HG02763 (cell line): Measurements from ENCODE around the gene SENP8.

Experiments
- ATAC-seq: cut with Tn5 transposase; IDR thresholded peaks from one replicate; pipeline ENCODE4 v1.9.1; 2021; ENCODE audit warnings: mild to moderate bottlenecking, moderate library complexity; ENCODE audit not compliant: unreplicated experiment

Gene SENP8

DNA sequence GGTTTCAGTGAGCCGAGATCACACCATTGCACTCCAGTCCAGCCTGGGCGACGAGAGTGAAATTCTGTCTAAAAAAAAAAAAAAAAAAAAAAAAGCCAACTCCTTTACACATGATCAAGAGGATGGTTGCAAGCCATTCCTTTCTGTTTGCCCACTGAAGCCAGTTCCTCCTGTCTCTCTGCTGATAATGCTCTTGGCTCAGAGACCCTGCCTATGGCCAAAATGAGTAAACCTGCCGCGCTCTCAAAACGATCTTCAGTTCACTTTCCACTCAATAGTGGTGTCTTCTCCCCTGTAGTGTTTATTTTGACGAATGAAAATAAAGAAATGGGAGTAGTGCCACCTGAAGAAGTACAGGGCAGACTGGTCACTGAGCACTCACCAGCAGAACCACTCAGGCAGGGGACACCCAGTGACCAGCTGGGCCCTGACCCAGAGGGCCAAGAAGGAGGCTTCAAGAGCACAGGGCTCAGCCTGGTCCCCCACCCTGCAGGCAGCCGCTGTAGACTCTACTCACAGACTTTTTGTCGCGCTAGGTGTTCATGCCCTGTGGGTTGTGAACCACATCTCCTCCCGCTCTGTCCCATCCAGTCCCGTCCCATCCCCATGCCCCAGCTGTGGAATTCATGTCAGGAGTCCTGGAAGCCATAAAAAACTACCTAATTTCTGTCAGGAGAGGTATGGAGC is 55.8 kb downstream of the SENP8 start:
- no peak for ATAC-seq

DNA sequence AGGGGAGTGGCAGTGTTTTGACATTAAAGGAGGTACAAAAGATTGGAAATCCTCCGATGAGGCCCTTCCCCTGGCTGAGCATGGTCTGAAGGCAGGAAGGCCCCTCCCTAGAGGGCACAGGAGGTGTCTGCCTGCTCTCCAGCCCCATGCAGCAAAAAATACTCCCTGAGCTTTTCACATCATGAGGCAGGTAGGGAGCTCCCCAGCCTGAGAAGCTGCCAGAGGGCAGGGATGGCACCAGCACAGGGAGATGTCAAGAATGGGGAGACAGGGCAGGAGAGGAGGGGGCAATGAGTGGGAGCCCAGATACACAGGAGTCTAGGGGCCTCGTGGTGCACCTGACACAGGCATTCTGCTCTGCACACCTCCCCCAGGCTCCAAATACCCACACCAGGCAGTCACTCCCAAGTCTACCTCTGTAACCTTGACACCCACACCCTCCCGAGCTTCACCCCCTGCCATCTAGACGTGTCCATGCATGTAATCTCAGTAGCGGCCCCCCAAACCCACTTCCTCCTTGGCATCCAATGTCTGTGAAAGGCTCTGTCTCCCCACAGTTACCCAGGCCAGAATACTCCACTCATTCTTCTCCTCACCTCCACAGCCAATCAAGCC is 56.5 kb downstream of the SENP8 start:
- ATAC-seq = no peak

DNA sequence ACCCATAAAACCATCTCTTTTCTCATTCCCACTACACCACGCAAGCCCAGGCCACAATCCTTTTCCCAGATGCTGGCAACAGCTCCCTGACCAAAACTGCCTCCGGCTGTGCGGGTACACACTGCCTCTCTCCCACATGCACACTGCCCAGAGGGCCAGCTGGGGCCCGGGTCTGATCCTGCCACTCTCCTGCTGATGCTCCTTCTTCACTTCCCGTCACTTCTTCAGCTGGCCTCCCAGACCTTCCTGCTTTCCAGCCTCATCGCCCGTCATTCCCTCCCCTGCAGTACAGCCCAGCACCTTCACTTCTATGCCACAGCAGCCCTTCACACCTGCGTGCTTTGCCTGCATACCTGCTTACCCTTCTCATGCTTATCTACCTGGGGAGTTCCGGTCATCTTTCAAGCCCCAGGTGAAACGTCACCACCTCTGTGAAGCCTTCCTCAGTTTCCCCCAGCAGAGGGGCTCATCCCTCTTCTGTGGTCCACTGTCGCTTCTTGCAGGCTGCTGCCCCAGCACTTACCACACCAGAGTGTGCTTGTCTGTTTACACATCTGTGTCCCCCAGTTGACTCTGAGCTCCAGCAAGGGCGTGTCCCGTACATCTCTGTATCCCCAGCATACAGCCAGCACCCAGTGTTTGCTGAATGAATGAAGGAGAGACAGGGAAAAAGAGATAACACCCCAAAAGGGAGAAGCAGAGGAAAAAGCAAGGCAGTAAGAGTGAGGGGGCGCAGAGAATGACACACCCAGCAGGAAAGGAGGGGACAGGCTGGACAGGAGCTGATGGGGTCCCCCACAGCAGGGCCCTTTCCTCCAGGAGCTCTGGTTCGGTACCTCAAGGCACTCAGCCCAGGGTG is 57.2 kb downstream of the SENP8 start:
- ATAC-seq = no peak

DNA sequence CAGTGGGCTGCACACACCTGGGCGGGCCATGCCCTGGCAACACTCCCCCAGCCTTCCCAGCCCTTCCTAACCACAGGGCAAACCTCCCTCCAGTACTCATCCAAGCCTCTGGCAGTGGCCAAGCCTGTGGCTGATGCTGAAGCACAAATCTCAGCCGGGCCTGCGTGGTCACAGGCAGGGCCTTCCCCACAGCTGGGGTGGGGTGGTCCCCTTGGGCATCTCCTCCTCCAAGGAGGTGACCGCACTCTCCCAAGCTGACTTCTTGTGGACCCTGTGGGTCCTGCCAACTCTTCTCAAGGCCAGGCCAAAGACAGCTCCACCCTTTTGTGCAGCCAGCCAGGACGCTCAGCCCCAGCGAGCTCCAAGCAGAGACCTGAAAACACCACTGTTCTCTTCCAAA is 58.0 kb downstream of the SENP8 start:
- no peak for ATAC-seq

DNA sequence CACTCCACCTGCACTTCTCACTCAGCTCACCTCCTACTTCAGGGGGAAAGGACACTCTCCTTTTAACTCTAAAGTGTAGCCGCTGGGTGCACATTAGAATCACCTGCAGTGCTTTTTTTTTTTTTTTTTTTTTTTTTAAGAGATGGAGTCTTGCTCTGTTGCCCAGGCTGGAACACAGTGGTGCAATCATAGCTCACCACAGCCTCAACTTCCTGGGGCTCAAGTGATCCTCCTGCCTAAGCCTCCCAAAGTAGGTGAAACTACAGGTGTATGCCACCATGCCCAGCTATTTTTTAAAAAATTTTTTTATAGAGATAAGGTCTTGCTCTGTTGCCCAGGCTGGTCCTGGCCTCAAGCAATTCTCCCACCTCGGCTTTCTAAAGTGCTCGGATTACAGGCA is 58.5 kb downstream of the SENP8 start:
- no peak for ATAC-seq

DNA sequence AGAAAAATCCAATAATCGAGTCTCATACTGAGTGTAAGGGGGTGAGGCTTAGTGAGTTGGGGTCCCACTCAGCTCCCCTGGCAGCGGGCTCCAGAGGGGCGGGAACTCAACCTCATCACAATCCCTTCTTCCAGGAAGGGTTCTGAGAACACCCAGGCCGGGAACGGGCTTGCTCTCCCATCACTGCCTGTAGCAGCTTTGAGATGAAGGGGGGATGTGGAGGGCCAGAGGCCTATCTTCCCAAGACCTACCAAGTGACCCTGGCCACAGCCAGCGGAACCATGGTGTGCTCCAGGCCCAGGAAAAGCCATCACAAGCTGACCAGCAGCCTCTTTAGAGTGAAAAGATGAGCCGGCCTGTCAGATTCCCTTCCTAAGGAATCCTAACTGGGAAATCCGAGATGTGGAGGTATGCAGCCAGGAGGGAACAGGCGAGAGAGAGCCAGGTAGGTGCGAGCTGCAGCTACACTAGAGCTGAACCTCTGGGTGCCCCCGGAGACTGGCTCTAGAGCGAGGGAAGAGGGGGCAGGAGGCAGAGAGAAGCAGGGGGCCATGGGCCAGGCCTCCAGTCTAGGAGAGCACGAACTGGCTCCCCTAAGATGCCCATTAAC is 60.9 kb downstream of the SENP8 start:
- no peak for ATAC-seq

DNA sequence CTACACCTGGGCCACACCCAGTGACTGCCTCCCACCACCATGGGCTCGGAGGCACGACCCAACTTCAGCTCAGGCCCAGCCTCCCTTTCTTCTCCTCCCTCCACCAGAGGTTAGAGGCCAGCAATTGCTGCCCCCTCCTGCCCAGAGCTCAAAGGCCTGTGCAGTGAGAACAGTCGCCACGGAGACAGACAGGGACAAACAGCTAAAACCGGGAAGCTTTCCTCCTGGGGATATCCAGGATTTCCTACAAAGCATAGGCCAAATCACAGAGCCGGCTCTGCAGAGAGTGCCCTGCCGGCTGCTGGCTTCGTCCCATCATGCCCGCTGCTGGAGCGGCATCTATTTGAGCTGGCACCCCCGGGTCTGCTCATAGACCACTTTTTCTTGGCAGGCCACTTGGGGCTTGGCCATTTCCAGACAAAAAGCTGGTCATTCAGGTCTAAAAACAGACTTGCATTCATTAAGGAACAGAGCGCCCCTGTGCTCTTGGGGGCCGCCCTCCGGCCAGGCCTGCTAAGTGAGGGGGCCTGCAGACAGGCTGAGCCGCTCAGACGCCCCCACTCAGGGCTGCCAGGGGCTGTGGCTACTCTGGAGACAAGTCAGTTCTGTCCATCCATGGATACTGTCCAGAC is 61.9 kb downstream of the SENP8 start:
- no peak for ATAC-seq

DNA sequence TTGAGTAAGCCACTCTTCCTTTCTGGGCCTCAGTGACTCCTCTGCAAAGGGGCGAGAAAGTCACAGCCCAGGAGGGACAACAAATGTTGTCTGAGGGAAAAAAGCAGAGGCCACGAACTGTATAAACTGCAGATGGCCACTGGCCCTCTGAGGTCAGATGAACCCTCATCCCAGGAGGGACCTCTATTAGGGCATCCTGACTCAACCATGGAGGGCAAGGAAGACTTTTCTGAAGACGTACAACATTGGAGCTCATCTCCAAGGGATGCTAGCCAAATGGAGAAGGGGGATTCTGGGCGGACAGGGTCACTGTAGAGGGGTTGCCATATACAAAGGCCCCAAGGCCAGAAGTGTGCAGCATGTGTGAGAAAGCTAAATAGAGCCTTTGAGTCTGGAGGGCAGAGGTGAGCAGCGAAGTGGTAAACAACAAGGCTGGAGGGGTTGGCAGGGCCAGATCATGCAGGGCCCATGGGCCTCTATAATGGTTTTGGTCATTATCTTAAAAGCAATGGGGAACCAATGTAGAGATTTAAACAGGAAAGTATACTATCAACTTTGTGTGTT is 62.6 kb downstream of the SENP8 start:
- no peak for ATAC-seq

DNA sequence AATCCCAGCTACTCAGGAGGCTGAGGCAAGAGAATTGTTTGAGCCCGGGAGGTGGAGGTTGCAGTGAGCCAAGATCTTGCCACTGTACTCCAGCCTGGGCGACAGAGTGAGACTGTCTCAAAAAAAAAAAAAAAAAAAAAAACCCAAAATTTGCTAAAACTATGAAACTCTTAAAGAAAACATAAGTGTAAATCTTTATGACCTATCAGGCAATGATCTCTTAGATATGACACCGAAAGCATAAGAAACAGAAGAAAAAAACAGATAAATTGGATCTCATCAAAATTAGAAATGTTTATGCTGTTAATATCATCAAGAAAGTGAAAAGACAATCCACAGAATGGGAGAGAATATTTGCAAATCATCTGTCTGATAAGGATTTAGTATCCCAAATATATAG is 64.0 kb downstream of the SENP8 start:
- no peak for ATAC-seq

DNA sequence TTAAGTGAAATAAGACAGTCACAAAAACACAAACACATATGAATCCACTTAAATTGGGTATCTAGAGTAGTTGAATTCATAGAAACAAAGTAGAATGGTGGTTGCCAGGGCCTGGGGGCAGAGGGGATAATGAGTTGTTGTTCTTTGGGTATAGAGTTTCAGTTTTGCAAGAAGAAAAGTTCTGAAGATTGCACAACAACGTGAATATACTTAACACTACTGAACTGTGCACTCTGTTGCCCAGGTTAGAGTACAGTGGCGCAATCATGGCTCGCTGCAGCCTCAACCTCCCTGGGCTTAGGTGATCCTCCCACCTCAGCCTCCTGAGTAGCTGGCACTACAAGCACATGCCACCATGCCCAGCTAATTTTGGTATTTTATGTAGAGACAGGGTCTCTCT is 64.5 kb downstream of the SENP8 start:
- ATAC-seq = no peak

DNA sequence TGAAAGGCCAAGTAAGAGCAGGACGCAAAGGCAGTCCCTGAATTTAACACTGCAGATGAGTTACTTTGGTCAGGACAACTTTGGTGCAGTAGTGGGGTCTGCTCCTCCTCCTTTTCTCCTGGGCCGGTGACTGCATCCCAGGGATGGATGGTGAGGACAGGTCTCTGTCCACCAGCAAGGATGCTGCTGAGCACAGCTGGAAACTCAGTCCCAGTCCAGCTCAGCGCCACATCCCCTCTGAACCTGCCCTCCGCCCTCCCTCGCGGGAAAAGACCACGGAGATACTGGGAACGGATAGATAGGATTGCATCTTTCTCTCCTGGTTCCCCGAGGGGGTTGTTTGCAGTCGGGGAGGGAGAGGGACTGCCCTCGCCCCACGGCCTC is 65.6 kb downstream of the SENP8 start:
- ATAC-seq = no peak

DNA sequence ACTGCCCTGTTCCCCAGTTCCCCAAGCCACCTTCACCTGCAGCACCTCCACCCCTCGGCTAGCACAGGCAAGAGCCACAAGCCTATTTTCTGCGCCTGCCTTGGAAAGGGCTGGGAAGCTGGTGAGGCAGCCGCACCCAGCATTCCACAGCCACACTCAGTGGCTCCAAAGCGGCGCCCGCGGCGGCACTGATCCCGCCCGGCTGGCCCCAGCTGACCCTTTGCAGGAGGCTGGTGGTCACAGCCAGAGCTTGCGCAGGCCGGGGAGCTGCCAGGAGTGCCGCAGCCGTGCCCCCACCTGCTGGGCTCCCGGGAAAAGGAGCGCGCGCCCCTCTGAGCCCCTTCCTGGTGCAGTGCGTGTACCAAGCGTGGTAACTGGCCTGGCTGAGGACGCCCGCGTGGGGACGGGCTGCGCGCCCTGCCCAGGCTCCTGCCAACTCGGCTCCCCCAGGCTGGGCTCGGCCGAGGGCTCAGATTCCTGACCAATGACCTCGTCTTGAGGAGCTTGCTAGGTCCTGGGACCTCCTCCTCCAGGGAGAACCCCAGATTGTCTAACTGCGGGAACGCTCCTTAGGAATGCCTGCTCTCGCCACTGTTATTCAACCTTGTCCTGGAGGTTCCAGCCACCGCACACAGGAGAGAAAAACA is 66.1 kb downstream of the SENP8 start:
- no peak for ATAC-seq

DNA sequence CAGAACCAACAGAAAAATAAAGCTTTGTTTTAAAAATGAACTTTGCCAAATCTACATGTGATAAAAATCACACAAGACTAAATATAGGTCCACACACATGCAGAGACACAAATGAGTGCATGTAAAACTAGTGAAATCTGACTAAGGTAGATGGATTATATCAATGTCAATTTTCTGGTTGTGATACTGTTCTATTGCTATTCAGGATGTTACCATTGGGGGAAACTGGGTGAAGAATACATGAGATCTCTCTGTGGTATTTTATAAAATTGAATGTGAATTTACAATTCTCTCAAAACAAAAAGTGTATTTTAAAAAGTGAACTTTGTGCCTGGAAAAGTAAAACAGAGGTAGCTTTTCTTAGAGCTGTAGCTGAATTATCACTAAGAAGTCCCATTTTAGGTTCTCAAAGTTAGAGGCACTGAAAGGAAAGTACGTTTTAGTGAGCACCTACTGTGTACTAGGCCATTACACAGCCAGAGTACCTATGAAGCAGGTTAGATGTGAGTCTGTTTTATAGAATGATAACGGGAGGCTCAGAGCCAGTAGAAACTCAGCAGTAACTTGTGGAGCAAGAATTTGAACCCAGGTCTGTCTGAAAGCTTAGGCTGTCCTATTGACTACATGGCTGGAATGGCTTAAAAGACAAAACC is 71.2 kb downstream of the SENP8 start:
- no peak for ATAC-seq

DNA sequence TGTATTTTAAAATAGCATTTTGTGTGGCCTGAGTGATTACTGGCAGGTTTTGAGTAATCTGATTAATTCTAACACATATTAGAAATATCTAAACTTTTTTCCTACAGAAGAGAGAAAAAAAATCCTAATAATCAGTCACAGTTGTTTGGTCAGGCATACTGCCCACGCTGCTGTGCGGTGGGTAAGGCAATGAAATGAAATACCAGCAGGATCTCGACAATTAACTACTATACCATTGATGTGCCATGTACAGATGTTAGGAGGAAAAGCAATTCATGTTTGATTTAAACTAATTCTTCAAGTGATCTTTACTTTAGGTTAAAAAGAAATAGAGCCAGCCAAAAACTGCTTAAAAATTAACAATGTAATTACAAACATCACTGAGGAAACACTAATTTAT is 74.2 kb downstream of the SENP8 start:
- no peak for ATAC-seq
